HepG2 (cell line): ENCODE measurements around the gene LRBA. TPM values are rescaled to one million over a fixed set of nuclear protein-coding genes. Genes with fewer than 3 reads are reported as not detected.
A peak's percentile ranks its signal among the peaks of the same experiment; 100 is the strongest.
"Not testable (repeated sequence)": the region's sequence is repeated elsewhere in the genome, so short reads cannot be mapped to it uniquely, and the experiment has no call there.

Experiments used
- ATAC-seq: fragments of 200-7000 bp; cut with Tn5 transposase; 3 replicates; pipeline ENCODE4 v1.9.1; 2020; ENCODE audit warnings: mild to moderate bottlenecking, moderate library complexity
- BruUV-seq: library from RNA; stranded (reverse); fragments of 400-500 nt; replicated peaks from 2 replicates; lab custom pipeline; 2021; lab: Mats Ljungman, UMichigan
- CTCF ChIA-PET: fragments of 300-600 bp; formaldehyde crosslinking; extraction: SDS; loops from one replicate; lab custom pipeline; 2021; ENCODE audit warnings: low total read pairs, inconsistent platforms, low intra/inter-chr PET ratio; lab: Yijun Ruan, JAX
- POLR2A ChIA-PET: fragments of 350-600 bp; sonication (Branson Sonifier 250); formaldehyde crosslinking; loops from one replicate; lab custom pipeline; 2020; ENCODE audit warnings: antibody characterized with exemption, inconsistent platforms; lab: Yijun Ruan, JAX
- DNase-seq: peaks from one replicate; pipeline ENCODE4 v3.0.0-alpha.2; 2015; ENCODE audit warnings: low spot score
- FAIRE-seq: peaks from 3 replicates; lab custom pipeline; 2011; peaks lifted over from hg19 to GRCh38; lab: Jason Lieb, UNC
- H2AFZ ChIP-seq: one replicate; pipeline ENCODE4 v1.6.1; 2011; ENCODE audit warnings: low read length, inconsistent platforms
- H3K27ac ChIP-seq: fragments of 300-600 bp; 3 replicates; pipeline ENCODE4 v1.8.0; 2011; ENCODE audit warnings: mixed run types, mild to moderate bottlenecking, mixed read lengths, low read length, inconsistent platforms; ENCODE audit not compliant: insufficient read depth; ENCODE audit errors: extremely low read length
- H3K27me3 ChIP-seq, 2 experiments: fragments of 200-600 bp in 1 of 2; 2 replicates in 1 of 2; 3 replicates in 1 of 2; pipeline versions ENCODE4 v1.6.0 to v1.8.0; 2011; ENCODE audit warnings: low read length in 2 of 2, mild to moderate bottlenecking in 2 of 2, moderate library complexity in 2 of 2, inconsistent platforms in 1 of 2; ENCODE audit not compliant: insufficient read depth in 2 of 2, control insufficient read depth in 1 of 2
- H3K36me3 ChIP-seq, 2 experiments: fragments of 200-600 bp in 1 of 2; replicated peaks in 1 of 2; 2 replicates in 1 of 2; 3 replicates in 1 of 2; pipeline versions ENCODE4 v1.5.1 to v1.8.0; 2011; ENCODE audit warnings: low read length in 2 of 2, inconsistent platforms in 1 of 2; ENCODE audit not compliant: insufficient read depth in 2 of 2, control insufficient read depth in 1 of 2
- H3K4me1 ChIP-seq: 2 replicates; pipeline ENCODE4 v1.5.1; 2012; ENCODE audit warnings: low read length, inconsistent platforms; ENCODE audit not compliant: insufficient read depth
- H3K4me2 ChIP-seq: 2 replicates; pipeline ENCODE4 v1.6.0; 2011; ENCODE audit warnings: low read depth, low read length, inconsistent platforms
- H3K4me3 ChIP-seq, 3 experiments: fragments of 200-600 bp in 1 of 3; sonication (generic), shearing (Covaris generic) in 1 of 3; replicated peaks in 1 of 3; 2 replicates each; pipeline ENCODE4 v1.5.1; 2011 to 2016; ENCODE audit warnings: low read length in 3 of 3, inconsistent platforms in 2 of 3, low read depth in 2 of 3, mild to moderate bottlenecking in 2 of 3, control low read depth in 1 of 3, mixed read lengths in 1 of 3; ENCODE audit not compliant: insufficient read depth in 1 of 3
- H3K79me2 ChIP-seq: one replicate; pipeline ENCODE4 v1.6.1; 2011; ENCODE audit warnings: low read length, inconsistent platforms; ENCODE audit not compliant: insufficient read depth
- H3K9ac ChIP-seq: 2 replicates; pipeline ENCODE4 v1.6.0; 2011; ENCODE audit warnings: mild to moderate bottlenecking, low read depth, low read length, inconsistent platforms; ENCODE audit not compliant: insufficient read depth
- H3K9me3 ChIP-seq: 2 replicates; pipeline ENCODE4 v1.5.1; 2012; ENCODE audit warnings: mild to moderate bottlenecking, low read length
- H4K20me1 ChIP-seq: 2 replicates; pipeline ENCODE4 v1.6.0; 2011; ENCODE audit warnings: inconsistent platforms, mild to moderate bottlenecking, low read length, moderate library complexity; ENCODE audit not compliant: insufficient read depth
- ATF7 ChIP-seq, 2 experiments: fragments of 450-650 bp in 1 of 2; sonication (generic) in 1 of 2; formaldehyde crosslinking in 1 of 2; IDR thresholded peaks; 2 replicates each; pipeline versions ENCODE4 v1.4.0 to v1.6.1; 2016 to 2020; ENCODE audit warnings: antibody characterized with exemption in 1 of 2, mild to moderate bottlenecking in 1 of 2, missing genetic modification reagents in 1 of 2
- GFI1 ChIP-seq: sonication (generic); formaldehyde crosslinking; IDR thresholded peaks from 2 replicates; pipeline ENCODE4 v1.5.0; 2020; ENCODE audit warnings: missing genetic modification reagents, mild to moderate bottlenecking, borderline replicate concordance
- ZBTB8A ChIP-seq: sonication (generic); formaldehyde crosslinking; IDR thresholded peaks from 2 replicates; pipeline ENCODE4 v1.4.0; 2020; ENCODE audit warnings: mild to moderate bottlenecking, low read depth, missing genetic modification reagents, borderline replicate concordance
- ZNF282 ChIP-seq: fragments of 450-650 bp; IDR thresholded peaks from 2 replicates; pipeline ENCODE4 v1.6.1; 2018; ENCODE audit not compliant: partially characterized antibody
- WGBS: methylation state at CpG from one replicate; pipeline ENCODE4 v1.1.6; 2017; ENCODE audit warnings: low lambda C conversion rate; 5-methylcytosine and 5-hydroxymethylcytosine counted together
- in situ Hi-C: cut with HindIII; loops from 2 replicates; pipeline ENCODE4 v1.10.0; 2017; ENCODE audit warnings: low pct_unique_long_range_greater_than_20kb; ENCODE audit not compliant: extremely low pct_ligation_motif_present
- intact Hi-C: fragments of 100-400 bp; cut with micrococcal nuclease; formaldehyde crosslinking; loops from one replicate; pipeline ENCODE4 v1.10.0; 2022; ENCODE audit not compliant: unreplicated experiment
- polyA plus RNA-seq, 8 experiments: library from polyadenylated mRNA; depleted of rRNA in 3 of 8; stranded (reverse) in 7 of 8; unstranded in 1 of 8; fragments of >200 nt; fragmentation: Illumina TruSeq in 4 of 8; extraction: Trizol in 4 of 8; gene quantifications; 2 replicates each; pipeline versions ENCODE4 v1.2.1 to v1.2.3, GENCODE V29; 2011 to 2016; ENCODE audit warnings: low read depth in 4 of 8, missing spikeins in 1 of 8, mixed read lengths in 1 of 8; ENCODE audit not compliant: insufficient read depth in 1 of 8
- total RNA-seq, 5 experiments: library from RNA; depleted of rRNA; stranded (reverse); fragments of >200 nt; fragmentation: Illumina TruSeq; extraction: Trizol; gene quantifications; 2 replicates each; pipeline ENCODE4 v1.2.3, GENCODE V29; 2016; ENCODE audit warnings: low read depth in 1 of 5
- TF ChIP-seq, protein P1 (sequence below): sonication (generic); formaldehyde crosslinking; IDR thresholded peaks from 2 replicates; pipeline ENCODE4 v1.5.0; 2020; ENCODE audit warnings: missing genetic modification reagents

LRBA gene
- total and polyA plus RNA-seq, 2 of the 13 experiments (the other 11 are each of a cell fraction or from before 2014, with no cell fraction given) = 21.0 to 37.2 TPM

DNA sequence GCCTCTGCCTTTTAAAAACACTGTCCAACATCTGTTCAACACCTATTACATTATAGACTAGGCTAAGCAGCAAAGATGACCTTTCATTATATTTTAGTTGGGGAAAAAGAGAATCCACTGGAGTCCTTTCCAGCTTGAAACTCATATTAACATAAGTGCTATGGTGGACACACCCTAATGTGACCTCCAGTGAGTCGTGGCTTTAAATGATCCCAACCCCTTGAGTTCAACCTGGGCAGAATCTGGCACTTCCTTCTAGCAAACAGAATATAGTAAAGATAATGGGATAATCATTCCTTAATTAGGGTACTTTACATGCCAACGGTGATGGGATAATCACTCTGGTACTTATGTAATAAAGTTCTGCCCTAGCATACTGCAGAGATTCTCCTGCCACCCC lies 270.5 kb downstream of the LRBA start (continued):
- TF ChIP-seq ZNF282 (no peak), ZBTB8A (CRISPR knock-in tag) (no peak)
- TF ChIP-seq, protein P1, sequence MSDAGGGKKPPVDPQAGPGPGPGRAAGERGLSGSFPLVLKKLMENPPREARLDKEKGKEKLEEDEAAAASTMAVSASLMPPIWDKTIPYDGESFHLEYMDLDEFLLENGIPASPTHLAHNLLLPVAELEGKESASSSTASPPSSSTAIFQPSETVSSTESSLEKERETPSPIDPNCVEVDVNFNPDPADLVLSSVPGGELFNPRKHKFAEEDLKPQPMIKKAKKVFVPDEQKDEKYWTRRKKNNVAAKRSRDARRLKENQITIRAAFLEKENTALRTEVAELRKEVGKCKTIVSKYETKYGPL (CRISPR knock-in tag) = no peak
- TF ChIP-seq, all 625 proteins: peak for 0

DNA sequence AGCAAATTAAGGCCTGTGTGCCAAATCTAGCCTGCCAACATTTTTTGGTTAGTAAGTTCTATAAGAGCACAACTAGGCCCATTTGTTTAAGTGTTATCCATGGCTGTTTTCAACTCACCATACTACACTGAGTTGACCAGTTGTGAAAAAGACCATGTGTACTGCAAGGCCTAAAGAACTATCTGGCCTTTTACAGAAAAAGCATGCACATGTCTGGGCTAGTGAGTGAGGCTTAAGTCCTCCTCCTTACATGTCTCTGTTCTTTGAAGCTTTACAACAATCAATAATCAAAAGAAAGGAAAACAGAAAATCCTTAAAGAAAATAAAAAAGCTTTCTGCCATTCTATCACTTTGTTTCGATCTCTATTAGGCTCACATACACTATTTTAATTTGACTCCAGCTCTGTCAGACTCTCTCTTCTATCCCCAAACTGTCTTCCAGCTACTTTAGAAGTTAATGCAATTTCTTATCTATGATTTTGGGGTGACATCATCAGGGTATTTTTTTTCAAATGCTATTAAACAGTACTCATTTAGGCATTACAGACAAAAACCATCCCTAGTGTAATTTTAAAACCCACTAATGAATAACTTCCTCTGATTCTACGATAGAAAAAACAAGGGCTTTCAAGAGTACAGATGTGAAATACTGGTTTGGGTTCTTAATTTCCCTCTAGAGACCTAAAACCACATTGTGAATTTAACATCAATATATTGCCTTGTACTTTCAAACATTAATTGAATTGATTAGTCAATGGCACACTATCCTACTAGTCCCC lies 271.3 kb downstream of the LRBA start:
- POLR2A ChIA-PET = no interaction called here
- TF ChIP-seq ATF7 (IDR thresholded peaks at IDR 0.05) (peak; percentile 25; the same call in 1 of the 2 replicates), ATF7 (CRISPR knock-in tag; IDR thresholded peaks at IDR 0.05) (no peak), GFI1 (CRISPR knock-in tag) (no peak)
- Histone ChIP-seq H3K4me1 (no peaks in the 10 kb centered on the region), H3K36me3 (no peaks in the 10 kb centered on the region), H3K27ac (no peak overlapping the region), H3K4me3 (no peak overlapping the region), H3K4me2 (no peak overlapping the region), H3K9me3 (no peaks in the 10 kb centered on the region), H4K20me1 (no peaks in the 10 kb centered on the region), H3K9ac (no peak overlapping the region), H3K79me2 (no peaks in the 10 kb centered on the region), H3K27me3 (no peaks in the 10 kb centered on the region), H2AFZ (no peak overlapping the region)
- intact Hi-C loops = no loop called here
- CTCF ChIA-PET = no interaction called here
- no TSS peak for BruUV-seq
- ATAC-seq (no peak), FAIRE-seq (no peak), DNase-seq (no peak)
- in situ Hi-C loops = no loop called here
- 100% methylated on average over 2 of the region's 2 CpGs for WGBS

DNA sequence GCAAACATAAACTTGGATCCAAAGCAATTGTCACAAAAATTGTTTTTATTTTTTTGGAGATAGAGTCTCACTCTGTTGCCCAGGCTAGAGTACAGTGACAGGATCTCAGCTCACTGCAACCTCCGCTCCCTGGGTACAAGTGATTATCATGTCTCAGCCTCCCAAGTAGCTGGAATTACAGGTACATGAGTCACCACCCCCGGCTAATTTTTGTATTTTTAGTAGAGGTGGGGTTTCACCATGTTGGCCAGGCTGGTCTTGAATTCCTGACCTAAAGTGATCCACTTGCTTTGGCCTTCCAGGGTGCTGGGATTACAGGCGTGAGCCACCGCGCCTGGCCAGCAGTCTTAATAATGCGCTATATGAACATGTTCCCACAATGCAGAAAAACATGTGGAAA lies 272.2 kb downstream of the LRBA start:
- POLR2A ChIA-PET, BruUV-seq, H3K27ac ChIP-seq, CTCF ChIA-PET, DNase-seq, H3K9me3 ChIP-seq, H4K20me1 ChIP-seq, H2AFZ ChIP-seq, H3K9ac ChIP-seq, intact Hi-C loops, ATAC-seq, H3K79me2 ChIP-seq, H3K4me2 ChIP-seq, H3K36me3 ChIP-seq, H3K27me3 ChIP-seq, in situ Hi-C loops, H3K4me3 ChIP-seq, FAIRE-seq, H3K4me1 ChIP-seq: not testable (repeated sequence)
- whole genome bisulfite sequencing = 78% methylated on average over 5 of the region's 6 CpGs
